Measurements from ENCODE around the gene CRYAB.

Gene CRYAB, protein sequence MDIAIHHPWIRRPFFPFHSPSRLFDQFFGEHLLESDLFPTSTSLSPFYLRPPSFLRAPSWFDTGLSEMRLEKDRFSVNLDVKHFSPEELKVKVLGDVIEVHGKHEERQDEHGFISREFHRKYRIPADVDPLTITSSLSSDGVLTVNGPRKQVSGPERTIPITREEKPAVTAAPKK
- 0 reads per million in 2 donors for total RNA-seq

- no peak for DNase-seq
These were observed at the start of gene CRYAB for GRCh38 chr11:111911563-111912401. TSS of gene CRYAB (minus strand) at chr11:111911770. CDS start at chr11:111911724, 46 bp downstream.

GRCh38 chr11:111960916-111961315 lies 49.3 kb upstream of the CRYAB start:
- no peak for DNase-seq

- DNase-seq = no peak
These were observed 46.3 kb upstream of the CRYAB start for GRCh38 chr11:111957663-111958444.

- no peak for DNase-seq
These were observed 42.6 kb upstream of the CRYAB start for GRCh38 chr11:111954154-111954553.

GRCh38 chr11:111951565-111951964 lies 40.0 kb upstream of the CRYAB start:
- no peak for DNase-seq

DNA sequence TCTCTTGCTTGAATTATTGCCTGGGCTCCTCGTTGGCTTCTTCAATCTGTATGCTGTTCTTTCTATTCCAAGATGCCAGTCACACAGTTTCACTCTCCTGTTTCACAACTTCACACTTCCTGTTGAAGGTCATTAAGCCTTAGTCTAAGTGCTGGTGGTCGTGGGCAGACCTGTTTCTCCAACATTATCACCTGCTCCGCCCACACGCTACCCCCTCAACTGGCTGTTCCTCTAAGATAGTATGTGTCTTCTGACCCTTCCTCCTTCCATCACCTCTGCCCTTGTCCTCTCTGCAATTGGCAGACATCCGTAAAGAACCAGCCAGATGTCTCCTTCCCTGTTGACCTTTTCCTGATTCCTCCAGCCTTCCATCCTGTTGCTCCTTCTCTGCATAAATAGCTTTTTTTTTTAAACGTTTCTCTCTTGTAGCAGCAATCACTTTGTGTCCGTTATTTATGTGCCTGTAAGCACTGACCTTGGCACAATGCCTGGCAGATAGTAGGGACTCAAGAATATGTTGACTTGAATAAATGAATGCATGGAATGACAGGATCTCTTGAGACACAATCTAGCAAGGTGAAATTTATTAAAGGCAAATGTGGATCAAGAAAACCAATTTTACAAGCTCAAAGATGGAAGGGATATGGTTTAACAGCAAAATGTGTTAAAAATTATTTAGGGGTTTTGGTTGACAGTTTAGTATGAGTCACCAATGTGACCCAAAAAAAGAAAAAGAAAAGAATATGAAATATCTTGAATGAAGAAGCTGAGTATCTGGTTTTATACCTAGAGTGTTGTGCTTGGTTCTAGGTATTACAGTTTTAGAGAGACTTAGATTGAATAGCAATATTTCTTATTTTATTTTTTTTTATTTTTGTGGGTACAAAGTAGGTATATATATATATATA lies 38.2 kb upstream of the CRYAB start:
- DNase-seq = no peak

- no peak for DNase-seq
These were observed 35.6 kb upstream of the CRYAB start for GRCh38 chr11:111947143-111947542.

- no peak for DNase-seq
These were observed 34.9 kb upstream of the CRYAB start for GRCh38 chr11:111946499-111946898.

DNA sequence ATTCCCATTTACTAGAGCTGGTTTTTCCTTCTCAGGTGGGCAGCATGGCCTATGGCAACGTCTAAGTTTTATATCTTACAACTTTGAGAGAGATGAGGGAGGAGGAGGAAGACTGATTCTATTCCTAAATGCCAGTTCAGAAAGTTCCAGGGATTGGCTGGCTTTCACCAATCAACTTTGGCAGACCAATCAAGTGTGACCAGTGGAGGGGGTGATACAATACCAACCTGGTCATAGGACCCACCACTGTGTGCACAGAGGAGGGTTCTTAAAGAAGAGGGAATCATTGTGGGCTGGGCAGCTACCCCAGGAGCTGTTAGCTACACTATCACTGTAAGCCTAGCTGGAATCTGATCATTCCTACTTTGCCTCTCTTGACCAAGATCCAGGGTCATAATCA lies 33.6 kb upstream of the CRYAB start:
- DNase-seq = no peak

GRCh38 chr11:111944651-111945051 lies 33.1 kb upstream of the CRYAB start:
- DNase-seq = no peak

DNA sequence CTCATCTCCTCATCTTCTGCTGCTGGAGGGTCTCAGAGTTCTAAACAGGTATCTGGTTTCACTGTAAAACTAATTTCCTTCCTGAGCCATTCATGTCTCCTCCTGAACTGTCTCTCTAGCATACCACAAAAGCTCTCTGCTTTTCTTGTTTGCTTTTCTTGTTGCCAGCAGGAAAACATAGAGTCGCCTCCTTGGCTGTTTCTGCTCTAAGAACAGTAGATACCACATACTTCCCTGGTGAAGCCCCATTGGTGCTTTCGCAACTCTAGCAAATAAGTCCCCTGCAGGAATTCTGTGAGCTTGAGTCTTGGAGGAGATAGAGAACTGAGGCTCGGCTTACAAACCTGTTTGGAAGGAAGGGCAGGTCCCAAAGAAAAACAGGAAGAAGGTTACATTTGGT lies 32.6 kb upstream of the CRYAB start:
- no peak for DNase-seq

DNA sequence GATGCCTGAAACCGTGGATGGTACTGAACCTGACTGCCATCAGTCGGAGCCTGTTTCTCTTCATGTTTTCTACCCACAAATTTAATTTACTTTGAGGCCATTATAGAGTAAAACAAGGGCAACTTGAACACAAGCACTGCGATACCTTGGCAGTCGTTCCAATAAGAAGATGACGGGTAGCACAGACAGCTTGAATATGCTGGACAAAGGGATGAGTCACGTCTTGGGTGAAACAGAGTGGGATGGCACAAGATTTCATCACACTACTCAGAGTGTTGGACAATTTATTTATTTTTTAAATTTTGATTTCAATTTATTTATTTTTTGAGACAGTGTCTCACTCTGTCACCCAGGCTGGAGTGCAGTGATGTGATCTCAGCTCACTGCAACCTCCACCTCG lies 31.3 kb upstream of the CRYAB start:
- DNase-seq = no peak

DNA sequence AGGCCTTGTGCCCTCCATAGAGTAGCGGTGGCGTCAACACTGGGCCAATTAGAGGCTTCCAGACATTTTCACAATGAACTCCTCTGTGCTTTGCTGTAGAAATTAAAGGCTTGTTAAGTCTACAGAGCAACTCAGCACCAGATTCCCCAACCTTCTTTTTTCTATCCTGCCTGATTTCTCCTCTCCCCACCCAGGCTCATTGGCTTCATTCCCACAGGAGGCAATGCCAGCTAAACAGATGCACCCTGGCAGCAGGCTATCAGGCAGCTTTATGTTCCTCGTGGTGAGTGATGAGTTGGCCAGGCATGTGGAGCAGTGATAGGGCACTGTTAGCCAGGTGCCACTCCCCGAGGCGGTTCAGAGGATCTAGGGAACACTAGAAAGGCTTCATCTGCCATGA lies 30.4 kb upstream of the CRYAB start:
- no peak for DNase-seq

DNA sequence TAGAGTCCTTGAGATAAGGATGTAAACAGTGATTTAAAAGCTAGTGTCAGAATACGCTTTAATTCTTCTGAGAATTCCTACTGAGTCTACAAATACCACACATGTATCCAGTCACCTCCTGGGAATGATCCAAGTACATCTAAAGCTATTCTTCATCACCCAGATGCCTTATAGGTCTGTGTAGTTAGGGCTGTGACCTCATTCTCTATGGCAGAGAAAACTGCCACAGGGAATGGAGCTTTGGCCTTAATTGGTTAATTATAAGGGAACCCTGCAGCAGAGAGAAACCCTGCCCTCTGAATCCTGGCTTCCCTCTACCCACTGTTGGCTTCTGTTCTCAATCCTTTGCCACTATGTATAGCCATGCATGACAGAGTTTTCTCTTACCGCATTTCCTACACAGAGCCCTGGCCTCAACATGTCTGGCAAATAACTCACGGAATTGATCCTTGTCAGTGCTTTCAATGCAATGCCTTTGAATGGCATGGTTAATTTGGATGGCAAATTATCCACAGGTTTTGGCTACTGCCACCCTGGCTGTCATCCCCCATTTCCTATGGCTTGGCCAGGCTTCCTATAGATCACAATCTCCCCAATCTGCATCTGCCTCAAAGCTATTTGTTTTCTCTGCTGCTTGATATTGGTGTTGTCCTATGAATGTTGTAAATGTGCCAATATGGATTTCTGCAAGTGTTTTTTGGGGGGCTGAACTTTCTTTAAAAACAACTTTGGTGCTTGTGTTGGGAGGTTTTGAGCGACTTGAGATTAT lies 28.4 kb upstream of the CRYAB start:
- no peak for DNase-seq

DNA sequence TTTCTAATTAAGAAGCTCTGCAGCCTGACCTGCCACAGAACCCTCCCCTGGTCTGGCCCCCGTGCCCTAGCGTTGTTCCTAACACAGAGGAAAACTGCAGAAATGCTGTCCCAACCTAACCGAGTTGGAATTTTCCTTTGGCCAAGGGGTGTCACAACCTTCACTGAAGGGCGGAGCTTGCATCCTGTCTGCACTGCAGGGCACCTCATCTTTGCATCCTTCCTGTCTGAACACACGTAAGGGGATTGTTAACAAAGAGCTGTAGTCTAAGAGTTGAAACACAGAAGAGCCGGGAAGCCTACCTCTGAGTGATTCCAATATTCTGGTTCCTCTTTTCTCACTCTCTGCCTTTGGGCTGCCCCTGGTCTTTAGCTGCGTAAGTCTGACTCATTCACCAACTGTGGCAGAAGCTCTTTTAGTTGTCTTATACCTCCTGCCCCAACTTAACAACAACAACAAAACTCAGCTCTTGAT lies 27.2 kb upstream of the CRYAB start:
- DNase-seq = no peak

DNA sequence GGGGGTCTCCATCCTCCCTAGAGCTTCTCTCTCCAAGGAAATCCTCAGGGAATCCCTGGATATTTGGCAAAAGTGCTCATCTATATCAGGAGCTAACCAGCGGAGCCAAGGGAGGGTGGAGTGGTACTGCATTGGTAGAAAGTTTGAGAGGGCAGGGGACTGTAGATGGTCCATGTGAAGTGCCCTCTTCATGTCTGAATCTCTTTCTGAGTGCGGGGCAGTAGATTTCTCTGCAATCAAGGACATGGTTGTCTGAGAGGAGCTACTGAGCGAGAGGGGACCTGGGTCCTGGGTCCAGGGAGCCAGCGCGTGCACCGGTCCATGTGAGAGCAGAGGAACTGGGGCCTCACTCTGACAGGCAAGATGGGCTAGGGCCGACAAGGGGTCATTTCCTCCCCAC lies 26.3 kb upstream of the CRYAB start:
- no peak for DNase-seq

- DNase-seq = no peak
These were observed 25.8 kb upstream of the CRYAB start for GRCh38 chr11:111937461-111937769.

GRCh38 chr11:111936040-111936540 lies 24.5 kb upstream of the CRYAB start:
- DNase-seq = no peak

DNA sequence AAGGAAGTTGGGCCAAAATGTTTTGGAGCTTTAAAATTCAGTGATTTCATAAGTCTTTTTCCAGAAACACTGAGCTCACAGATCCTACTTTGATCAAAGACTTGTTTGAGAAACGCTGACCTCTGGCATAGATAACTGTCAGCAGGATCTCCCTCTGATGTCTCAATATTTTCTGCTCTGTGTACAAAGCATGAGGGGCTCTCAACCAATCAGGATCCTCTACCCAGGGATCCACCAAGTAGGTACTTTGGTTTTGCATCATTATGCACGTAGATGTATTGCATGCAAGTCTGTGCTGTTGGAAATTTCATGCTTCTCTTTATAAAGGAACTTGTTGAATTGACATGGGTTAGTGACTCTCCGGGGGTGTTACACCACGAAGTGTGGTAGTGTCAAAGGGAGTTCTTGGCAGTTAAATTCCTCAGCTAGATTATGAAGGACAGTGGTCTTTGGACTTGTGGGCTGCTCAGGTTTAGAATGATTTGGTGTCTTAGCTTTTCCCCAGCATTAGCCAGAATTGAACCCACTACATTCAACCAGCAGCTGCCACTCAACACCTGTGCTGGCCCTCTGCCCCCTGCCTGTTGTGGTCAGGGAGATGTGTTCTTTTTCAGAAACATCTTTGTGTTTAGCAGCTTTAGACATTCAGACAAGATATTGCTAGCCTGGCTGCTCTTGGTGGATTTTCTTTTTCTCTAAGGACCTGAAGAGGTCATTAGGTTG lies 23.9 kb upstream of the CRYAB start:
- no peak for DNase-seq

DNA sequence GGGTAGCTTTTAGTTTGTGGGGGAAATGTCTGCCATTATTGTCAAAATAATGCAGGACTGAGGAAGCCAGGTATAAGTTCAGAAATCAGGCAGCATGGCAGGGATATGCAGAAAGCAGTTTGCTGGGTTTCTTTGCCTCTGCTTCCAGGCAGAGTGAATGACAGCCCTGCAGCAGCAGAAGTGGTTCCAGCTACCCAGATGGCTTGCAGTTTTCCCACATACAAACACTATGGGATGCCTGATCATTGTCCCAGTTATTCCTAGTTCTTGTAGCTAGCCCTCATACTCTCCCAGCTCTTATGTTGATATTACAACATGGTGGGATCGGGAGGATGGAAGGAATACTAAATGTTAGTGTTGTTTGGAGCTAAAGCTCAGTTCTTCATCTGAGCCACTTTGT lies 22.7 kb upstream of the CRYAB start:
- no peak for DNase-seq

DNA sequence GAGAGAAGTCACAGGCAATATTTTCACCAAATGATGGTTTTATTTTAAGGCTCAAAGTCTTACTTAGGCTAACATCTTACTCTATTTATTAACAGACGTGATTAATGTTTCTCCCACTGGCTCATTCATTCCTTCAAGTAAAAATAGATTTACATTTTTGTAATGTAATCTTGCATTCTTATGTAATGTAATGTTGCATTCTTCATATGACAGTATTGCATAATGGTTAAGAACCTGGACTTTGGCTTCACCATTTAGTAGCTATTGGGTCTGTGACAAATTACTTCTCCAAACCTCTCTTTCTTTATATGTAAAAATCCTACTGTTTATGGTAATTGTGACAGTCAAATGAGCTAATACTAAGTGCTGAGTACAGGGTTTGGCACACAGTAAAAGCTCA lies 22.3 kb upstream of the CRYAB start:
- no peak for DNase-seq

Data from activated gamma-delta T cell (primary cell).